WTC11 (cell line): Measurements from ENCODE around the gene PXMP2. TPM values are rescaled to one million over a fixed set of nuclear protein-coding genes. Genes with fewer than 3 reads are reported as not detected.

Experiments used
- ATAC-seq: fragments of 200-7000 bp; cut with Tn5 transposase; 2 replicates; pipeline ENCODE4 v1.10.0; 2021; ENCODE audit warnings: mild to moderate bottlenecking, moderate library complexity
- CTCF ChIA-PET: fragments of 300-600 bp; sonication (Branson Sonifier 250); formaldehyde crosslinking; loops from one replicate; lab custom pipeline; 2021; ENCODE audit warnings: antibody characterized with exemption; lab: Charles Lee
- POLR2A ChIA-PET: fragments of 350-600 bp; sonication (Branson Sonifier 250); formaldehyde crosslinking; loops from one replicate; lab custom pipeline; 2021; ENCODE audit warnings: antibody characterized with exemption; lab: Charles Lee
- DNase-seq: peaks from one replicate; pipeline ENCODE4 v3.0.0; 2021; ENCODE audit warnings: low spot score
- H3K27ac Mint-ChIP-seq: 2 replicates; pipeline ENCODE4 v1.8.0; 2021; ENCODE audit warnings: mixed read lengths
- H3K27me3 Mint-ChIP-seq: 2 replicates; pipeline ENCODE4 v1.8.0; 2021; ENCODE audit warnings: low read depth, mild to moderate bottlenecking, moderate library complexity, mixed read lengths
- H3K36me3 Mint-ChIP-seq: 2 replicates; pipeline ENCODE4 v1.8.0; 2021; ENCODE audit warnings: mixed read lengths
- H3K4me1 Mint-ChIP-seq: 2 replicates; pipeline ENCODE4 v1.8.0; 2022; ENCODE audit warnings: mixed read lengths
- H3K4me3 Mint-ChIP-seq: 2 replicates; pipeline ENCODE4 v1.8.0; 2021; ENCODE audit warnings: mild to moderate bottlenecking, moderate library complexity, mixed read lengths
- H3K9me3 Mint-ChIP-seq: 2 replicates; pipeline ENCODE4 v1.8.0; 2021; ENCODE audit warnings: mixed read lengths
- CREB1 ChIP-seq: sonication (generic); formaldehyde crosslinking; IDR thresholded peaks from 2 replicates; pipeline ENCODE4 v1.8.0; 2023; ENCODE audit warnings: mild to moderate bottlenecking, missing genetic modification reagents
- GABPB1 ChIP-seq: sonication (generic); formaldehyde crosslinking; IDR thresholded peaks from 2 replicates; pipeline ENCODE4 v1.8.1; 2023; ENCODE audit warnings: mild to moderate bottlenecking, missing genetic modification reagents
- HMGXB4 ChIP-seq: sonication (generic); formaldehyde crosslinking; IDR thresholded peaks from 2 replicates; pipeline ENCODE4 v1.8.1; 2023; ENCODE audit warnings: mild to moderate bottlenecking, moderate library complexity, missing genetic modification reagents
- IRF2 ChIP-seq: sonication (generic); formaldehyde crosslinking; IDR thresholded peaks from 2 replicates; pipeline ENCODE4 v1.8.0; 2022; ENCODE audit warnings: low read depth, missing genetic modification reagents, borderline replicate concordance
- MAX ChIP-seq: sonication (generic); formaldehyde crosslinking; IDR thresholded peaks from 2 replicates; pipeline ENCODE4 v1.8.0; 2022; ENCODE audit warnings: mild to moderate bottlenecking, missing genetic modification reagents
- NR3C1 ChIP-seq: sonication (generic); formaldehyde crosslinking; conservative IDR thresholded peaks from 2 replicates; pipeline ENCODE4 v1.8.1; 2023; ENCODE audit warnings: low read depth, mild to moderate bottlenecking, missing genetic modification reagents
- PRDM15 ChIP-seq: sonication (generic); formaldehyde crosslinking; IDR thresholded peaks from 2 replicates; pipeline ENCODE4 v1.8.0; 2022; ENCODE audit warnings: missing genetic modification reagents
- RELA ChIP-seq: sonication (generic); formaldehyde crosslinking; IDR thresholded peaks from 2 replicates; pipeline ENCODE4 v1.8.1; 2022; ENCODE audit warnings: missing genetic modification reagents, mild to moderate bottlenecking, borderline replicate concordance
- RORB ChIP-seq: fragments of 250-450 bp; sonication (Bioruptor Pico); IDR thresholded peaks from 2 replicates; pipeline ENCODE4 v1.9.0; 2021; ENCODE audit warnings: mild to moderate bottlenecking
- SOX15 ChIP-seq: fragments of 250-450 bp; sonication (Bioruptor Pico); IDR thresholded peaks from 2 replicates; pipeline ENCODE4 v1.9.0; 2021; ENCODE audit warnings: mild to moderate bottlenecking
- TCF7 ChIP-seq: sonication (generic); formaldehyde crosslinking; IDR thresholded peaks from 2 replicates; pipeline ENCODE4 v1.8.0; 2022; ENCODE audit warnings: mild to moderate bottlenecking, low read depth, missing genetic modification reagents, moderate library complexity
- ZMAT4 ChIP-seq: fragments of 250-450 bp; sonication (Bioruptor Pico); IDR thresholded peaks from 2 replicates; pipeline ENCODE4 v1.9.0; 2021; ENCODE audit warnings: mild to moderate bottlenecking
- ZNF121 ChIP-seq: sonication (generic); formaldehyde crosslinking; IDR thresholded peaks from 2 replicates; pipeline ENCODE4 v1.8.0; 2023; ENCODE audit warnings: missing genetic modification reagents
- ZNF263 ChIP-seq: sonication (generic); formaldehyde crosslinking; IDR thresholded peaks from 2 replicates; pipeline ENCODE4 v1.8.1; 2022; ENCODE audit warnings: low read depth, mild to moderate bottlenecking, moderate library complexity, missing genetic modification reagents
- ZNF416 ChIP-seq: fragments of 250-450 bp; sonication (Bioruptor Pico); IDR thresholded peaks from 2 replicates; pipeline ENCODE4 v1.9.0; 2021; ENCODE audit warnings: mild to moderate bottlenecking, inconsistent platforms
- total RNA-seq: library from RNA; stranded (reverse); gene quantifications from 3 replicates; pipeline ENCODE4 v1.2.3, GENCODE V29; 2021

Gene PXMP2
- total RNA-seq, 1 experiment from 2014 or later = 12.6 TPM

- no peak for DNase-seq
- Mint-ChIP-seq H3K9me3 (no peaks in the 10 kb centered on the region), H3K4me3 (peak overlapping the region; percentile 69), H3K27ac (peak overlapping the region; percentile 57; the same call in 1 of the 2 replicates), H3K36me3 (peaks cover 11% of the 10 kb centered on the region), H3K4me1 (peaks cover 21% of the 10 kb centered on the region), H3K27me3 (peaks cover 15% of the 10 kb centered on the region)
- ATAC-seq = no peak
- ChIA-PET POLR2A (interaction anchor here (0.7 kb wide), 1 partner anchor 34 kb away, joined by 4 read pairs; no protein-coding TSS in a partner anchor), CTCF (interaction anchor here (0.6 to 0.9 kb wide), 2 partner anchors 46 to 272 kb away, joined by 3 read pairs; no protein-coding TSS in a partner anchor)
- no peak for TF ChIP-seq HMGXB4 (CRISPR knock-in tag)
Observed at GRCh38 chr12:132685400-132685799, 2.0 kb upstream of the PXMP2 start.

GRCh38 chr12:132686825-132687210, 569 bp upstream of the PXMP2 start:
- POLR2A ChIA-PET = interaction anchor here (0.6 kb wide), 1 partner anchor 20 kb away, joined by 4 read pairs; no protein-coding TSS in a partner anchor
- TF ChIP-seq RORB (CRISPR knock-in tag) (no peak), TCF7 (CRISPR knock-in tag) (no peak), ZNF416 (CRISPR knock-in tag) (0 out of 2 replicates have a peak, but pooled peaks have one; percentile 43), SOX15 (CRISPR knock-in tag) (no peak), IRF2 (CRISPR knock-in tag) (no peak), CREB1 (no peak)
- TF ChIP-seq, all 79 proteins: peak for 1
- peak; percentile 43 for ATAC-seq
- peak; percentile 50 for DNase-seq
- CTCF ChIA-PET = interaction anchor here (0.6 kb wide), 1 partner anchor 483 kb away, joined by 3 read pairs; no protein-coding TSS in a partner anchor
- Mint-ChIP-seq H3K27ac (no peak overlapping the region), H3K9me3 (no peaks in the 10 kb centered on the region), H3K4me1 (peaks cover 21% of the 10 kb centered on the region), H3K36me3 (peaks cover 6% of the 10 kb centered on the region; the same call in 1 of the 2 replicates), H3K27me3 (peaks cover 15% of the 10 kb centered on the region), H3K4me3 (peak overlapping the region; percentile 69)

- peaks cover 21% of the 10 kb centered on the region for H3K4me1 Mint-ChIP-seq
- H3K4me3 Mint-ChIP-seq = peak overlapping the region; percentile 67
- ChIA-PET POLR2A (no interaction called here), CTCF (no interaction called here)
- peak; percentile 25 for DNase-seq
- peaks cover 6% of the 10 kb centered on the region; the same call in 1 of the 2 replicates for H3K36me3 Mint-ChIP-seq
- H3K27ac Mint-ChIP-seq = no peak overlapping the region
- H3K9me3 Mint-ChIP-seq = no peaks in the 10 kb centered on the region
- TF ChIP-seq NR3C1 (CRISPR knock-in tag) (no peak), ZNF263 (CRISPR knock-in tag) (no peak), PRDM15 (CRISPR knock-in tag) (no peak), RELA (CRISPR knock-in tag) (no peak), ZMAT4 (CRISPR knock-in tag) (no peak), GABPB1 (CRISPR knock-in tag) (no peak), MAX (no peak), ZNF416 (CRISPR knock-in tag) (no peak), ZNF121 (CRISPR knock-in tag) (no peak)
- peaks cover 15% of the 10 kb centered on the region for H3K27me3 Mint-ChIP-seq
- ATAC-seq = no peak
Observed at GRCh38 chr12:132689227-132689626, 1.8 kb downstream of the PXMP2 start.
